ENCODE data around the gene SPRR2F.

GRCh38 chr1:153152481-153152880 is 39.2 kb upstream of the SPRR2F start:
- no peak for TF ChIP-seq RAD21 (IDR thresholded peaks at IDR 0.05; ENCODE audit: insufficient read depth, low read depth, low read length)
- no peak for TF ChIP-seq NFYB (IDR thresholded peaks at IDR 0.05; ENCODE audit: insufficient read depth, low read depth, low read length)
- TF ChIP-seq CREB1 (IDR thresholded peaks at IDR 0.05; ENCODE audit: low read depth), result no peak
- no peak for TF ChIP-seq MTA3 (IDR thresholded peaks at IDR 0.05; ENCODE audit: borderline replicate concordance, low read length)
- TF ChIP-seq EZH2 (IDR thresholded peaks at IDR 0.05; ENCODE audit: borderline replicate concordance, control insufficient read depth, low read depth, low read length), result no peak
- no peak for TF ChIP-seq ATF3 (IDR thresholded peaks at IDR 0.05; ENCODE audit: borderline replicate concordance, extremely low read depth, low read depth, low read length)
- no peak for TF ChIP-seq CTCF (IDR thresholded peaks at IDR 0.05 in 2 of 3, conservative IDR thresholded peaks at IDR 0.05 in 1 of 3; ENCODE audit: control insufficient read depth in 2 of 3, extremely low read depth in 1 of 3, insufficient read depth in 1 of 3, low read depth in 3 of 3, low read length in 3 of 3)

Data from GM12878 (cell line).